Activated B cell treated with CpG ODN at 0.5 μM for 24 hours (primary cell): Measurements from ENCODE around the gene BTBD9. TPM values are rescaled to one million over a fixed set of nuclear protein-coding genes. Genes with fewer than 3 reads are reported as not detected.

ENCODE experiments used
- ATAC-seq: fragments of 200-7000 bp; cut with Tn5 transposase; one replicate; pipeline ENCODE4 v1.10.0; 2021; ENCODE audit warnings: low read depth, mild to moderate bottlenecking, moderate library complexity
- CTCF ChIA-PET: fragments of 350-600 bp; sonication (Branson Sonifier 250); formaldehyde crosslinking; loops from one replicate; lab custom pipeline; 2021; ENCODE audit warnings: antibody characterized with exemption; lab: Charles Lee
- POLR2A ChIA-PET: fragments of 350-600 bp; sonication (Branson Sonifier 250); formaldehyde crosslinking; loops from one replicate; lab custom pipeline; 2021; ENCODE audit warnings: antibody characterized with exemption; lab: Charles Lee
- DNase-seq: peaks from one replicate; pipeline ENCODE4 v3.0.0; 2022
- H3K27ac Mint-ChIP-seq: one replicate; pipeline ENCODE4 v1.8.0; 2020; ENCODE audit warnings: mixed read lengths
- H3K27me3 Mint-ChIP-seq: one replicate; pipeline ENCODE4 v1.8.0; 2021; ENCODE audit warnings: mixed read lengths
- H3K36me3 Mint-ChIP-seq: one replicate; pipeline ENCODE4 v1.8.0; 2021; ENCODE audit warnings: low read depth, mixed read lengths
- H3K4me1 Mint-ChIP-seq: one replicate; pipeline ENCODE4 v1.8.0; 2021; ENCODE audit warnings: mixed read lengths
- H3K4me3 Mint-ChIP-seq: one replicate; pipeline ENCODE4 v1.8.0; 2020; ENCODE audit warnings: mild to moderate bottlenecking, mixed read lengths
- H3K9me3 Mint-ChIP-seq: one replicate; pipeline ENCODE4 v1.8.0; 2020; ENCODE audit warnings: mixed read lengths
- intact Hi-C: fragments of 100-400 bp; cut with micrococcal nuclease; formaldehyde crosslinking; loops from one replicate; pipeline ENCODE4 v1.15.1; 2024
- total RNA-seq: library from RNA; stranded (reverse); gene quantifications from 2 replicates; pipeline ENCODE4 v1.2.3, GENCODE V29; 2022
- TF ChIP-seq, protein P1 (sequence below): fragments of 200-600 bp; IDR thresholded peaks from one replicate; pipeline ENCODE4 v1.8.0; 2022; ENCODE audit warnings: antibody characterized with exemption, mild to moderate bottlenecking

BTBD9 gene
- total RNA-seq, 1 donor from 2014 or later: 25.7 TPM

DNA sequence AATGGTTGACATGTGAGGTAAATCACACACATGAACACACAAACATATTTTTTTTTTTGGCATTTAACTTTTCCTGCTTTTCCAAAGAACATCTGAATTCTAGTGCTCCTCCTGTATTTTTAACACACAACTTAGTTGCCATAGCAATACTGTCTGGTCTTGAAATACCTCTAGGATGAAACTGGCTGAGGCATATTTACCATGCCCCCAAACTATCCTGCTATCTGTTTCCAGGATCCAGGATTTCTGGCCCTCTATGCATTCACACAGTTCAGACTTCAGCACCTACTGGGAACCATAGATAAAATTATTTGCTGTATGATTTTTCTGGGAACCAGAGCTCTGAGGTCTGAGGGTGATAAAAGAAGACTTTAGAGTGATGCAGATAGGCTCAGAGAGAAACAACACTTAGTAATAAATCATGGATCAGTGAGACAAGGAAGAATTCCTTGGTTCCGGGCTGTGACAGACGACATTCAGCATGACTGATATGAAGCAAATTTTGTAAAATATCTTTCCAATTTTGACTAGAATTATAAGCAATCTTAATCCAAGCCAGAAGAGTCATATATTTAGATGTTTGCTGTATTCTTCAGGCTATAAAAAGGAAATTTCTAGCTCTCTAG is 359.7 kb downstream of the BTBD9 start:
- TF ChIP-seq, protein P1, sequence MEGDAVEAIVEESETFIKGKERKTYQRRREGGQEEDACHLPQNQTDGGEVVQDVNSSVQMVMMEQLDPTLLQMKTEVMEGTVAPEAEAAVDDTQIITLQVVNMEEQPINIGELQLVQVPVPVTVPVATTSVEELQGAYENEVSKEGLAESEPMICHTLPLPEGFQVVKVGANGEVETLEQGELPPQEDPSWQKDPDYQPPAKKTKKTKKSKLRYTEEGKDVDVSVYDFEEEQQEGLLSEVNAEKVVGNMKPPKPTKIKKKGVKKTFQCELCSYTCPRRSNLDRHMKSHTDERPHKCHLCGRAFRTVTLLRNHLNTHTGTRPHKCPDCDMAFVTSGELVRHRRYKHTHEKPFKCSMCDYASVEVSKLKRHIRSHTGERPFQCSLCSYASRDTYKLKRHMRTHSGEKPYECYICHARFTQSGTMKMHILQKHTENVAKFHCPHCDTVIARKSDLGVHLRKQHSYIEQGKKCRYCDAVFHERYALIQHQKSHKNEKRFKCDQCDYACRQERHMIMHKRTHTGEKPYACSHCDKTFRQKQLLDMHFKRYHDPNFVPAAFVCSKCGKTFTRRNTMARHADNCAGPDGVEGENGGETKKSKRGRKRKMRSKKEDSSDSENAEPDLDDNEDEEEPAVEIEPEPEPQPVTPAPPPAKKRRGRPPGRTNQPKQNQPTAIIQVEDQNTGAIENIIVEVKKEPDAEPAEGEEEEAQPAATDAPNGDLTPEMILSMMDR: no peak
- no peaks in the 10 kb centered on the region for H3K9me3 Mint-ChIP-seq
- ChIA-PET CTCF (no interaction called here), POLR2A (no interaction called here)
- intact Hi-C loops: no loop called here
- DNase-seq (no peak), ATAC-seq (no peak)
- H3K36me3 Mint-ChIP-seq: peaks cover 26% of the 10 kb centered on the region
- no peaks in the 10 kb centered on the region for H3K27me3 Mint-ChIP-seq
- no peak overlapping the region for H3K27ac Mint-ChIP-seq
- H3K4me3 Mint-ChIP-seq: no peak overlapping the region
- H3K4me1 Mint-ChIP-seq: no peaks in the 10 kb centered on the region

DNA sequence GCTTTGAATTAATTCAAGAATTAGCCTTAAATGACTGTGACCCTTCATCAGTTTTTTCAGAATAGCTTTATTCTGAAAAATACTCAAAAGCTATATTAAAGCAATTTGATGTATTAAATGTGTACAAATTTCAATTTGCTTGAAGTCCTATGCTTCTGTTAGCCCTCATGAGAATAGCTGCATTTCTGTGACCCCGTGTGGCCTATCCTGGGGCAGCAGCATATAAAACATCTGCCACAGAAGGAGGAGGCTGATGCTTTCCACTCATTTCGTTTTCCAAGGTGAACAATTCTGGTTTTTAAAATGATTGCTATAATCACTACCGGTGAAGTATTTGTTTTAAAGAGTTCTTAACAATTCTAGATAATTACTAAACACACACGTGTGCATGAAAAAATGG is 360.3 kb downstream of the BTBD9 start:
- TF ChIP-seq, protein P1: no peak
- Mint-ChIP-seq H3K36me3 (peaks cover 21% of the 10 kb centered on the region), H3K4me1 (no peaks in the 10 kb centered on the region), H3K27me3 (no peaks in the 10 kb centered on the region), H3K9me3 (no peaks in the 10 kb centered on the region), H3K27ac (no peak overlapping the region), H3K4me3 (no peak overlapping the region)
- POLR2A ChIA-PET: no interaction called here
- CTCF ChIA-PET: no interaction called here
- intact Hi-C loops: no loop called here
- ATAC-seq (no peak), DNase-seq (no peak)

DNA sequence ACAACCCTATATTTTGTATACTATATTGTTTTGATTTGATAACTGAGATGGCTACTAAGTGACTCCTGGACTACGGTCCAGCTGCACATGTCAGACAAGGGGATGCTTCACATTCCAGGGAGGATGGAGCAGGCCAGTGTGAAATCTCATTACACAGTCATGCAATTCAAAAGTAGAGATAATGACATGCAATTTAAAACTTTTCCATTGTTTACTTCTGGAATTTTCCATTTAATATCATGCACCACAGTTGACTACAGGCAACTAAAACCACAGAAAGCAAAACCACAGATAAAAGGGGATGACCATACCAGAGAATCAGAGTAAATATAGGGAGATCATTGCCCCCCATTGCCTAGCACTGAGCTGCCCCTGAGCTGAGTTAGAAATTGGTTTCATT is 366.4 kb downstream of the BTBD9 start:
- ATAC-seq (no peak), DNase-seq (no peak)
- TF ChIP-seq, protein P1: no peak
- CTCF ChIA-PET: no interaction called here
- POLR2A ChIA-PET: no interaction called here
- H3K36me3 Mint-ChIP-seq: peaks cover 11% of the 10 kb centered on the region
- no peak overlapping the region for H3K4me3 Mint-ChIP-seq
- no peaks in the 10 kb centered on the region for H3K27me3 Mint-ChIP-seq
- H3K9me3 Mint-ChIP-seq: no peaks in the 10 kb centered on the region
- H3K4me1 Mint-ChIP-seq: no peaks in the 10 kb centered on the region
- intact Hi-C loops: no loop called here
- no peak overlapping the region for H3K27ac Mint-ChIP-seq

DNA sequence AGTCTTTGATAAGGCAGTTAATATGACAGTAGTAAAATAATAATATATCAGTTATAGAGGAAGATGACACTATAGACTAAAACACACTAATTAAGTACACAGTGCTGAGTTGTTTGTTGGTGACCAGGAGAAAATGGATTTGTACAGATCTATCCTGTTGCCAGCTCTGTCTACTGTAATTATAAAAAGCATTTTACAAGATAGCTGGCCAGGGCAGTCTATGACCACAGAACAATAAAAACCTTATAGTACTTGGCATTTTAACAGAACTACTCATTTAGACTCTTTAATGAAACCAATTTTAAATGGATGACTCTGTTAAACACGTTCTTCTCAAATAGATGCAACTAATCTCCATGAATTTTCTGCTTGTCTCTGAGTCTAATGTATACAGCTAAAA is 367.5 kb downstream of the BTBD9 start:
- H3K36me3 Mint-ChIP-seq: peaks cover 8% of the 10 kb centered on the region
- TF ChIP-seq, protein P1: no peak
- H3K4me3 Mint-ChIP-seq: no peak overlapping the region
- ATAC-seq (no peak), DNase-seq (no peak)
- H3K4me1 Mint-ChIP-seq: no peaks in the 10 kb centered on the region
- no peaks in the 10 kb centered on the region for H3K9me3 Mint-ChIP-seq
- H3K27ac Mint-ChIP-seq: no peak overlapping the region
- intact Hi-C loops: no loop called here
- no peaks in the 10 kb centered on the region for H3K27me3 Mint-ChIP-seq
- POLR2A ChIA-PET: no interaction called here
- CTCF ChIA-PET: no interaction called here

DNA sequence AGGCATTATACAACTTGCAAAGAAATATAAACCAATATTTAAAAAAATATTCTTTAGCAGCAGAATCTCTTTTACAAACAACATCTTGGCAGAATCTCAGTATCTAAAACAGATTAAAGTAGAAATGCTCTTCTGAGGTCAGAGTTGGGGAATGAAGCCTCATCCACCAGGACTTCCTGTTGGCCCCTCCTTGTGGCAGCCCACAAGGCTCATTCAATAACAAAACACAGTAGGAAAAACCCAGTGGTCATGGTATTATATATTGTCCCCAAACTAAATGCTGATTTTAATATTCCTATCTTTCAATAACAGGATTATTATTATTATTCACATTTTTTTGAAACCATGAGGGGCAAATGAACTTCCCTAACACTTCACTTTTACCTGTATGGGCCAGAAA is 368.6 kb downstream of the BTBD9 start:
- Mint-ChIP-seq H3K27ac (no peak overlapping the region), H3K9me3 (no peaks in the 10 kb centered on the region), H3K4me3 (no peak overlapping the region), H3K36me3 (peaks cover 3% of the 10 kb centered on the region), H3K27me3 (no peaks in the 10 kb centered on the region), H3K4me1 (peaks cover 7% of the 10 kb centered on the region)
- intact Hi-C loops: no loop called here
- ATAC-seq (no peak), DNase-seq (no peak)
- ChIA-PET POLR2A (no interaction called here), CTCF (no interaction called here)
- TF ChIP-seq, protein P1: no peak
